ENCODE measurements around the gene COL6A1. TPM values are rescaled to one million over a fixed set of nuclear protein-coding genes. Genes with fewer than 3 reads are reported as not detected.

Gene COL6A1
- total and polyA plus RNA-seq, 2 of the 13 experiments (the other 11 are each of a cell fraction or from before 2014, with no cell fraction given) = 3.1 to 4.8 TPM

- TF ChIP-seq TFDP1 (CRISPR knock-in tag; IDR thresholded peaks at IDR 0.05; ENCODE audit: borderline replicate concordance) (peak; percentile 9; the same call in 1 of the 2 replicates), SP4 (CRISPR knock-in tag; IDR thresholded peaks at IDR 0.05) (no peak), ZFY (CRISPR knock-in tag; IDR thresholded peaks at IDR 0.05) (peak; percentile 39; the same call in 1 of the 2 replicates), ZNF12 (CRISPR knock-in tag; IDR thresholded peaks at IDR 0.05) (no peak), TBX2 (CRISPR knock-in tag; IDR thresholded peaks at IDR 0.05; ENCODE audit: borderline replicate concordance) (no peak), HMGXB4 (CRISPR knock-in tag; IDR thresholded peaks at IDR 0.05; ENCODE audit: borderline replicate concordance in 1 of 2, low read depth in 1 of 2) (peak in 1 of 2 experiments; percentile 30; a peak in 1 of 4 replicates), ZNF777 (CRISPR knock-in tag; IDR thresholded peaks at IDR 0.05) (0 out of 2 replicates have a peak, but pooled peaks have one; percentile 72), STAG1 (CRISPR knock-in tag; IDR thresholded peaks at IDR 0.05) (peak; percentile 52), NBN (conservative IDR thresholded peaks at IDR 0.05) (no peak), JDP2 (CRISPR knock-in tag; IDR thresholded peaks at IDR 0.05; ENCODE audit: borderline replicate concordance) (no peak), ZNF501 (CRISPR knock-in tag; IDR thresholded peaks at IDR 0.05) (peak; percentile 43; the same call in 1 of the 2 replicates), U2AF1 (optimal IDR thresholded peaks at IDR 0.05; ENCODE audit: low read depth, low read length) (no peak), RAD21 (CRISPR knock-in tag; IDR thresholded peaks at IDR 0.05) (peak; percentile 42; the same call in 1 of the 2 replicates), XRCC5 (optimal IDR thresholded peaks at IDR 0.05; ENCODE audit: low read length) (no peak), NR2F1 (CRISPR knock-in tag; IDR thresholded peaks at IDR 0.05) (no peak), HMG20A (CRISPR knock-in tag; IDR thresholded peaks at IDR 0.05; ENCODE audit: borderline replicate concordance) (no peak), TFDP2 (CRISPR knock-in tag; IDR thresholded peaks at IDR 0.05) (peak; percentile 61), RBM39 (IDR thresholded peaks at IDR 0.05; ENCODE audit: low read depth, low read length, poor library complexity, severe bottlenecking) (peak; percentile 49), NCOA1 (CRISPR knock-in tag; IDR thresholded peaks at IDR 0.05) (no peak), ZNF841 (CRISPR knock-in tag; IDR thresholded peaks at IDR 0.05; ENCODE audit: borderline replicate concordance) (no peak), ZNF574 (CRISPR knock-in tag; IDR thresholded peaks at IDR 0.05) (0 out of 2 replicates have a peak, but pooled peaks have one; percentile 23), ZNF780A (CRISPR knock-in tag; IDR thresholded peaks at IDR 0.05) (no peak), NFKB2 (CRISPR knock-in tag; IDR thresholded peaks at IDR 0.05; ENCODE audit: borderline replicate concordance) (peak; percentile 18; the same call in 1 of the 2 replicates)
These were observed 8.0 kb upstream of the COL6A1 start (continued) for GRCh38 chr21:45973475-45974072.

All from HepG2 (cell line).